ENCODE results near the gene HACL1.

DNA sequence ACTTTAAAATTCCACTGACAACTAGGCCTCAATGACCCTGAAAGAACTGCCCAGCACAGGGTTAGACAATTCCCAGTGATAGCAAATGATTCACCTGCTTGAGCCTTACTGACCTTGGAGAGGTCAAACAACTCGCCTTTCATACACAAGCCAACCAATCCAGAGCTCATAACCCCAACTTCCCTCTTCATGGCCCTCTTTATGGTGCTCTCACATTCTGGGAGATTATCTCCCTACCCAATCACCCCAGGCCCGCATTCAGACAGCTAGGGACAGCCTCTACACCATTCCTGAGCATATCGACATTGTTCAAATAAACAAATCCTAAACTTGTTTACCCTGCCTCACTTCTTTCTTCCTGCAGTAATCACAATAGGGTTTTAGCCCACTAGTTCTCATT is 47.6 kb downstream of the HACL1 start:
- TF ChIP-seq, protein P1, sequence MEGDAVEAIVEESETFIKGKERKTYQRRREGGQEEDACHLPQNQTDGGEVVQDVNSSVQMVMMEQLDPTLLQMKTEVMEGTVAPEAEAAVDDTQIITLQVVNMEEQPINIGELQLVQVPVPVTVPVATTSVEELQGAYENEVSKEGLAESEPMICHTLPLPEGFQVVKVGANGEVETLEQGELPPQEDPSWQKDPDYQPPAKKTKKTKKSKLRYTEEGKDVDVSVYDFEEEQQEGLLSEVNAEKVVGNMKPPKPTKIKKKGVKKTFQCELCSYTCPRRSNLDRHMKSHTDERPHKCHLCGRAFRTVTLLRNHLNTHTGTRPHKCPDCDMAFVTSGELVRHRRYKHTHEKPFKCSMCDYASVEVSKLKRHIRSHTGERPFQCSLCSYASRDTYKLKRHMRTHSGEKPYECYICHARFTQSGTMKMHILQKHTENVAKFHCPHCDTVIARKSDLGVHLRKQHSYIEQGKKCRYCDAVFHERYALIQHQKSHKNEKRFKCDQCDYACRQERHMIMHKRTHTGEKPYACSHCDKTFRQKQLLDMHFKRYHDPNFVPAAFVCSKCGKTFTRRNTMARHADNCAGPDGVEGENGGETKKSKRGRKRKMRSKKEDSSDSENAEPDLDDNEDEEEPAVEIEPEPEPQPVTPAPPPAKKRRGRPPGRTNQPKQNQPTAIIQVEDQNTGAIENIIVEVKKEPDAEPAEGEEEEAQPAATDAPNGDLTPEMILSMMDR (IDR thresholded peaks at IDR 0.05 in 2 of 3, conservative IDR thresholded peaks at IDR 0.05 in 1 of 3; ENCODE audit: borderline replicate concordance in 1 of 3, insufficient read depth in 1 of 3, low read depth in 2 of 3, low read length in 2 of 3): no peak
- no peak for TF ChIP-seq POLR2AphosphoS5 (IDR thresholded peaks at IDR 0.05; ENCODE audit: low read depth, low read length)
